Measurements from ENCODE around the gene GLDC. TPM values are rescaled to one million over a fixed set of nuclear protein-coding genes. Genes with fewer than 3 reads are reported as not detected.
A peak's percentile ranks its signal among the peaks of the same experiment; 100 is the strongest.

The GLDC gene
- total RNA-seq, 2 donors from 2014 or later = not detected

GRCh38 chr9:6575324-6576034 is 70.0 kb downstream of the GLDC start:
- ATAC-seq (no peak), DNase-seq (no peak)
- Histone ChIP-seq H3K27ac (no peak overlapping the region), H3K9me3 (no peaks in the 10 kb centered on the region), H3K4me1 (no peaks in the 10 kb centered on the region), H3K4me3 (no peak overlapping the region), H3K27me3 (no peaks in the 10 kb centered on the region), H3K36me3 (replicated peaks in 1 of 2; ENCODE audit: insufficient read depth in 1 of 2, low read depth in 2 of 2) (no peaks in the 10 kb centered on the region)
- intact Hi-C loops (cut with DNase I) = no loop called here
- TF ChIP-seq CTCF (IDR thresholded peaks at IDR 0.05) = no peak
- TF ChIP-seq POLR2A (IDR thresholded peaks at IDR 0.05) = no peak
- 60 to 71% methylated on average over 4 of the region's 4 CpGs for WGBS, 2 donors

GRCh38 chr9:6567140-6567591 is 78.4 kb downstream of the GLDC start:
- Histone ChIP-seq H3K36me3 (replicated peaks in 1 of 2; ENCODE audit: insufficient read depth in 1 of 2, low read depth in 2 of 2) (no peaks in the 10 kb centered on the region), H3K27me3 (no peaks in the 10 kb centered on the region), H3K27ac (no peak overlapping the region), H3K9me3 (no peaks in the 10 kb centered on the region), H3K4me3 (no peak overlapping the region), H3K4me1 (no peaks in the 10 kb centered on the region)
- ATAC-seq = no peak
- TF ChIP-seq CTCF (IDR thresholded peaks at IDR 0.05) = no peak
- TF ChIP-seq POLR2A (IDR thresholded peaks at IDR 0.05) = no peak
- no peak for DNase-seq
- intact Hi-C loops (cut with DNase I) = loop anchor here (5.0 kb wide), 1 partner anchor 210 kb away; no protein-coding TSS in a partner anchor
- WGBS, 2 donors = 84 to 95% methylated on average over 5 of the region's 5 CpGs

GRCh38 chr9:6566409-6567139 is 79.0 kb downstream of the GLDC start:
- intact Hi-C loops (cut with DNase I) = loop anchor here (5.0 kb wide), 1 partner anchor 209 kb away; no protein-coding TSS in a partner anchor
- no peaks in the 10 kb centered on the region for H3K9me3 ChIP-seq
- no peaks in the 10 kb centered on the region for H3K36me3 ChIP-seq (replicated peaks in 1 of 2; ENCODE audit: insufficient read depth in 1 of 2, low read depth in 2 of 2)
- ATAC-seq (no peak), DNase-seq (peak in 1 of 4 donors; percentile 12)
- 67 to 70% methylated on average over 10 of the region's 10 CpGs for WGBS, 2 donors
- H3K4me1 ChIP-seq = no peaks in the 10 kb centered on the region
- TF ChIP-seq CTCF (IDR thresholded peaks at IDR 0.05) = no peak
- no peaks in the 10 kb centered on the region for H3K27me3 ChIP-seq
- H3K27ac ChIP-seq = no peak overlapping the region
- no peak overlapping the region for H3K4me3 ChIP-seq

GRCh38 chr9:6565312-6565711 is 80.2 kb downstream of the GLDC start:
- no peak overlapping the region for H3K4me3 ChIP-seq
- TF ChIP-seq POLR2A (IDR thresholded peaks at IDR 0.05) (no peak), CTCF (IDR thresholded peaks at IDR 0.05) (no peak)
- no peaks in the 10 kb centered on the region for H3K4me1 ChIP-seq
- H3K9me3 ChIP-seq = no peaks in the 10 kb centered on the region
- WGBS, 2 donors = 54 to 62% methylated on average over 8 of the region's 8 CpGs
- no peaks in the 10 kb centered on the region for H3K27me3 ChIP-seq
- H3K27ac ChIP-seq = no peak overlapping the region
- DNase-seq (no peak), ATAC-seq (no peak)
- H3K36me3 ChIP-seq (replicated peaks in 1 of 2; ENCODE audit: insufficient read depth in 1 of 2, low read depth in 2 of 2) = no peaks in the 10 kb centered on the region
- intact Hi-C loops (cut with DNase I) = loop anchor here (5.0 kb wide), 1 partner anchor 208 kb away; no protein-coding TSS in a partner anchor

Measured in body of pancreas (tissue), 4 donors.